ENCODE measurements around the gene WWC1. TPM values are rescaled to one million over a fixed set of nuclear protein-coding genes. Genes with fewer than 3 reads are reported as not detected.

Gene WWC1
- total RNA-seq, 1 experiment from 2014 or later = 29.4 TPM

GRCh38 chr5:168407211-168407610 lies 115.8 kb downstream of the WWC1 start:
- TF ChIP-seq, protein P1, sequence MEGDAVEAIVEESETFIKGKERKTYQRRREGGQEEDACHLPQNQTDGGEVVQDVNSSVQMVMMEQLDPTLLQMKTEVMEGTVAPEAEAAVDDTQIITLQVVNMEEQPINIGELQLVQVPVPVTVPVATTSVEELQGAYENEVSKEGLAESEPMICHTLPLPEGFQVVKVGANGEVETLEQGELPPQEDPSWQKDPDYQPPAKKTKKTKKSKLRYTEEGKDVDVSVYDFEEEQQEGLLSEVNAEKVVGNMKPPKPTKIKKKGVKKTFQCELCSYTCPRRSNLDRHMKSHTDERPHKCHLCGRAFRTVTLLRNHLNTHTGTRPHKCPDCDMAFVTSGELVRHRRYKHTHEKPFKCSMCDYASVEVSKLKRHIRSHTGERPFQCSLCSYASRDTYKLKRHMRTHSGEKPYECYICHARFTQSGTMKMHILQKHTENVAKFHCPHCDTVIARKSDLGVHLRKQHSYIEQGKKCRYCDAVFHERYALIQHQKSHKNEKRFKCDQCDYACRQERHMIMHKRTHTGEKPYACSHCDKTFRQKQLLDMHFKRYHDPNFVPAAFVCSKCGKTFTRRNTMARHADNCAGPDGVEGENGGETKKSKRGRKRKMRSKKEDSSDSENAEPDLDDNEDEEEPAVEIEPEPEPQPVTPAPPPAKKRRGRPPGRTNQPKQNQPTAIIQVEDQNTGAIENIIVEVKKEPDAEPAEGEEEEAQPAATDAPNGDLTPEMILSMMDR (IDR thresholded peaks at IDR 0.05) = no peak
- TF ChIP-seq SIN3A (IDR thresholded peaks at IDR 0.05; ENCODE audit: borderline replicate concordance, insufficient read depth, low read depth, low read length) = no peak
- no peak for TF ChIP-seq TCF7L2 (IDR thresholded peaks at IDR 0.05; ENCODE audit: low read depth, low read length)
- TF ChIP-seq, protein P2, sequence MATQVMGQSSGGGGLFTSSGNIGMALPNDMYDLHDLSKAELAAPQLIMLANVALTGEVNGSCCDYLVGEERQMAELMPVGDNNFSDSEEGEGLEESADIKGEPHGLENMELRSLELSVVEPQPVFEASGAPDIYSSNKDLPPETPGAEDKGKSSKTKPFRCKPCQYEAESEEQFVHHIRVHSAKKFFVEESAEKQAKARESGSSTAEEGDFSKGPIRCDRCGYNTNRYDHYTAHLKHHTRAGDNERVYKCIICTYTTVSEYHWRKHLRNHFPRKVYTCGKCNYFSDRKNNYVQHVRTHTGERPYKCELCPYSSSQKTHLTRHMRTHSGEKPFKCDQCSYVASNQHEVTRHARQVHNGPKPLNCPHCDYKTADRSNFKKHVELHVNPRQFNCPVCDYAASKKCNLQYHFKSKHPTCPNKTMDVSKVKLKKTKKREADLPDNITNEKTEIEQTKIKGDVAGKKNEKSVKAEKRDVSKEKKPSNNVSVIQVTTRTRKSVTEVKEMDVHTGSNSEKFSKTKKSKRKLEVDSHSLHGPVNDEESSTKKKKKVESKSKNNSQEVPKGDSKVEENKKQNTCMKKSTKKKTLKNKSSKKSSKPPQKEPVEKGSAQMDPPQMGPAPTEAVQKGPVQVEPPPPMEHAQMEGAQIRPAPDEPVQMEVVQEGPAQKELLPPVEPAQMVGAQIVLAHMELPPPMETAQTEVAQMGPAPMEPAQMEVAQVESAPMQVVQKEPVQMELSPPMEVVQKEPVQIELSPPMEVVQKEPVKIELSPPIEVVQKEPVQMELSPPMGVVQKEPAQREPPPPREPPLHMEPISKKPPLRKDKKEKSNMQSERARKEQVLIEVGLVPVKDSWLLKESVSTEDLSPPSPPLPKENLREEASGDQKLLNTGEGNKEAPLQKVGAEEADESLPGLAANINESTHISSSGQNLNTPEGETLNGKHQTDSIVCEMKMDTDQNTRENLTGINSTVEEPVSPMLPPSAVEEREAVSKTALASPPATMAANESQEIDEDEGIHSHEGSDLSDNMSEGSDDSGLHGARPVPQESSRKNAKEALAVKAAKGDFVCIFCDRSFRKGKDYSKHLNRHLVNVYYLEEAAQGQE (IDR thresholded peaks at IDR 0.05; ENCODE audit: insufficient read depth in 1 of 2, low read depth in 2 of 2, low read length in 1 of 2) = no peak
- TF ChIP-seq POLR2AphosphoS5 (IDR thresholded peaks at IDR 0.05; ENCODE audit: low read depth, low read length) = no peak
- no peak overlapping the region for H3K27ac ChIP-seq (ENCODE audit: low read length)
- intact Hi-C loops (cut with micrococcal nuclease; ENCODE audit: unreplicated experiment) (no loop called here), in situ Hi-C loops (cut with HindIII; ENCODE audit: low pct_unique_long_range_greater_than_20kb, low sequenced_read_pairs) (no loop called here)
- POLR2A ChIA-PET = no interaction called here
- ATAC-seq = no peak
- no peak overlapping the region for H3K4me3 ChIP-seq (ENCODE audit: low read depth in 2 of 2, low read length in 2 of 2)
- no peaks in the 10 kb centered on the region for H3K27me3 ChIP-seq (ENCODE audit: control insufficient read depth, insufficient read depth, low read length)
- CTCF ChIA-PET = no interaction called here
- H3K36me3 ChIP-seq (ENCODE audit: control insufficient read depth, insufficient read depth, low read length) = no peaks in the 10 kb centered on the region
- BruUV-seq (replicated peaks) = no TSS peak
- no peak for DNase-seq (ENCODE audit: low read depth, low spot score)
- H3K9me3 ChIP-seq (ENCODE audit: control insufficient read depth, insufficient read depth, low read depth, low read length) = no peaks in the 10 kb centered on the region
- no peaks in the 10 kb centered on the region for H3K4me1 ChIP-seq (ENCODE audit: control insufficient read depth, insufficient read depth, low read length)

DNA sequence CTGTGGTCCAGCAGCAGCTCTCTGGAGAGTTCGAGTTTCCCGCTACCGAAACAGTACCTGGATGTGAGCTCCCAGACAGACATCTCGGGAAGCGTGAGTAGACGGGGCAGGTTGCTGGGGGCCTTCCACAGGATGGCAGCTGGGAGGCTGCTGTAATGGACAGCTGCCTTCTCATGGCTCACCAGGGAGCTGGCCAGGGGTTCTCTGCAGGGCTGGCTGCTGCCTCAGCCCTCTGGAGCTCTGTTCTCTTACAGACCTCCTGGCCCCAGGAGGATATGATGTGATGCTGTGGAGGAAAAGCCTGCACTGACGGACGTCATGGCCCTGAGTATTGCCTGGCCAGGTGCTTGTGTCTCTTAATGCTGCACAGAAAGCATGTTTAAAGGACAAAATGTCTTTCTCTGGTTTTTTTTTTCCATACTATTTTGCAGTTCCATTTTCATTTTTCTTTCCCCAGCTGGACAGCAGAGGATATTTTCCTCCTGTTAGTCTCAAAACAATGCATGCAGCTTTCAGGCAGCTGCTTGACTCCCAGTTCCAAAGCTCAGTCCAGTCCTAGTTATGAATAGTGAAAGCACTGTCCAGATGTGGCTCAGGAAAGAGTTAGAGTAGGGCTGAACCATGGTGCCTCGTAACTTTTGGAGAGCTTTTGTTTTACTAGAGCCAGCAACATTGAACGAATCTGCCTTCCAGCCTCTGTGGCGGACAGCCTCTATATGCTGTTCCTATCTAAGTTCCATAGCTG lies 117.3 kb downstream of the WWC1 start:
- no TSS peak for BruUV-seq (replicated peaks)
- TF ChIP-seq SIN3A (IDR thresholded peaks at IDR 0.05; ENCODE audit: borderline replicate concordance, insufficient read depth, low read depth, low read length) (no peak), TCF7L2 (IDR thresholded peaks at IDR 0.05; ENCODE audit: low read depth, low read length) (no peak), POLR2AphosphoS5 (IDR thresholded peaks at IDR 0.05; ENCODE audit: low read depth, low read length) (no peak)
- TF ChIP-seq, protein P1 (IDR thresholded peaks at IDR 0.05) = no peak
- TF ChIP-seq, protein P2 (IDR thresholded peaks at IDR 0.05; ENCODE audit: insufficient read depth in 1 of 2, low read depth in 2 of 2, low read length in 1 of 2) = no peak
- Histone ChIP-seq H3K4me3 (ENCODE audit: low read depth in 2 of 2, low read length in 2 of 2) (no peak overlapping the region), H3K4me1 (ENCODE audit: control insufficient read depth, insufficient read depth, low read length) (no peaks in the 10 kb centered on the region), H3K9me3 (ENCODE audit: control insufficient read depth, insufficient read depth, low read depth, low read length) (no peaks in the 10 kb centered on the region), H3K36me3 (ENCODE audit: control insufficient read depth, insufficient read depth, low read length) (no peaks in the 10 kb centered on the region), H3K27me3 (ENCODE audit: control insufficient read depth, insufficient read depth, low read length) (no peaks in the 10 kb centered on the region), H3K27ac (ENCODE audit: low read length) (no peak overlapping the region)
- ATAC-seq (no peak), DNase-seq (ENCODE audit: low read depth, low spot score) (no peak)
- POLR2A ChIA-PET = no interaction called here
- in situ Hi-C loops (cut with HindIII; ENCODE audit: low pct_unique_long_range_greater_than_20kb, low sequenced_read_pairs) = no loop called here
- intact Hi-C loops (cut with micrococcal nuclease; ENCODE audit: unreplicated experiment) = no loop called here
- CTCF ChIA-PET = no interaction called here

Data from Panc1 (cell line).